HG03342 (cell line): ENCODE results near the gene ACAD8.
A peak's percentile ranks its signal among the peaks of the same experiment; 100 is the strongest.
"Not testable (repeated sequence)": the region's sequence is repeated elsewhere in the genome, so short reads cannot be mapped to it uniquely, and the experiment has no call there.

ENCODE experiments used
- ATAC-seq: cut with Tn5 transposase; IDR thresholded peaks from one replicate; pipeline ENCODE4 v1.9.1; 2021; ENCODE audit warnings: mild to moderate bottlenecking, moderate library complexity; ENCODE audit not compliant: unreplicated experiment

ACAD8 gene

DNA sequence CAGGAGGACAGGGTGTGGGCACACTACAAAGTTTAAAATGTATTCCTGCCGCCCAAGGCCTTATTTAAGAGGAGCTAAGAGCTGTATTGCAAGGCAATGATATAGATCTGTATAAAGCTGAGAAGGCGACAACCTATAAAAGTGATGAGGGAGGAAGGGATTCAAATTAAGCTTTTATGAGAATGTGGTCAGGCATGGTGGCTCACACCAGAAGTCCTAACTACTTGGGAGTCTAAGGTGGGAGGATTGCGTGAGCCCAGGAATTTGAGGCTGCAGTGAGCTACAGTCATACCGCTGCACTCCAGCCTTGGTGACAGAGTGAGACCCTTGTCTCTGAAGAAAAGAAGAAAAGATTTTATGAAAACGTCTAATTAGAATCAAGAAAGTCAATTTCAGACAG, 13.1 kb downstream of the ACAD8 start:
- no peak for ATAC-seq

DNA sequence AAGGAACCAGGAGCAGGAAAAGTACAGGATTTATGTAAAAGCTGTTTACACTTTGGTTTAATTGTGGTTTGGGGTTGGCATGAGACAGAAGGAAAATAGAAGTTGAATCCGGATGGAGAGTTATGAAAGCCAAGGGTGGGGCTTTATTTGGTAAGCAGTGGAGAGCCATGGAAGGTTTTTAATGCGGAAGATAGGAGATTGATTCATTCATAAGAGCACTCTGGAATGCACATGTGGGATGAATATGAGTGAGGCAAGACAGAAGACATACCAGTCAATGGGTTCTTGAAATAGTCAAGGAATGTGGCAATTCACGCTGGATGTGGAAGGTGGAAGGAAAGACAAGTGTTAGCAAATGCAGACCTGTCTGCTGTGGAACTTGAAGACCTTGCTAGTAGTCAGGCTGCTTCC, 13.5 kb downstream of the ACAD8 start:
- no peak for ATAC-seq

DNA sequence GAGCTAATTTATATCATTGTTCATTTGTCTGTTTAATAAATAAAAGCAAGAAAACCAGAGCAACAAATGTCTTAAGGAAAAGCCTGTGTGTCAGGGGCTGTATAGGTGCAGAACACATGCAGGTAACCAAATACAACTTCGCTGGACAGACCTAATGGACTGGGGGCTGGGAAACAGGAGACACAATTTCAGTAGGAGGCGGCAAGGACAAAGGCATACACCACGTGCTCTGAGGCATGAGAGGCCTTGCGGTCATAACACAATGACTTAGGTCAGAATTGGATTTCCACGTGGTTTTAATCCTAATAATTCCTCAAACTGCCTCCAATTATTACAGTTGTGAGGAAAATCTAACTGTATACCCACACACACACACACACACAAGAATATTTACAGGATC, 14.1 kb downstream of the ACAD8 start:
- no peak for ATAC-seq

DNA sequence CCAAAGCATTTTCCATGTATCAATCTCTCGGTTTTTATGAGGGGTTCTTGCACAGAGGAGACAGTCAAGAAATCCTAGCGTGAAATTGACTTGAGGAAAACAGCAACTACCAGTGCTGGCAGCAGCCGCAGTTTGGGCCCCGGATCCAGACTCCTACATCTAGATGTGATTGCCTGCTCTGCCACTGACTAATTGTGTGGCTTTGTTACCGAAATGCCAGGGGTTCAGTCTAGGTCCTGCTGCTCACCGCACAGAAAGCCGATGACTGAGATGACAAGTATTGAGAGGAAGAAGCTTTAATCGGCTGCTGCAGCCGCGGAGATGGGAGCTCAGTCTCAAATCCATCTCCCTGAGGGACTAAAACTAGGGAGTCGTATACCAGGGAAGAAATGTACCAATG, 14.6 kb downstream of the ACAD8 start:
- ATAC-seq, result no peak

DNA sequence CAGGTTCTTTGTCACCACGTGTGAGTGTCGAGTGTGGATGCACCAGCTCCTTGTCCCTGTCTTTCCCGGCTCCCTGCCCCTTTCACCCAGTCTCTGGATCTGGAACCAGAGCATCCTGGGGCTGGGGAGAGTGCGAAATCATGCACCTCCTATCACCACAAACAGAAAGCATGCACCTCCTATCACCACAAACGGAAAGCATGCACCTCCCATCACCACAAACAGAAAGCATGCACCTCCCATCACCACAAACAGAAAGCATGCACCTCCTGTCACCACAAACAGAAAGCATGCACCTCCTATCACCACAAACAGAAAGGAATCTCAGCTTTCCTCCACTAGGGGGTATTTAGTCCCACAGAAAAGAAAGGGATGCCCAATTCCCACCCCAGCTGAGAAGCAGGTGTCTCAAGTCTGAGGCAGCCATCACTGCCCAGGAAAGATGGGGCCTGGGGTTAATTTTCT, 16.9 kb downstream of the ACAD8 start:
- no peak for ATAC-seq

DNA sequence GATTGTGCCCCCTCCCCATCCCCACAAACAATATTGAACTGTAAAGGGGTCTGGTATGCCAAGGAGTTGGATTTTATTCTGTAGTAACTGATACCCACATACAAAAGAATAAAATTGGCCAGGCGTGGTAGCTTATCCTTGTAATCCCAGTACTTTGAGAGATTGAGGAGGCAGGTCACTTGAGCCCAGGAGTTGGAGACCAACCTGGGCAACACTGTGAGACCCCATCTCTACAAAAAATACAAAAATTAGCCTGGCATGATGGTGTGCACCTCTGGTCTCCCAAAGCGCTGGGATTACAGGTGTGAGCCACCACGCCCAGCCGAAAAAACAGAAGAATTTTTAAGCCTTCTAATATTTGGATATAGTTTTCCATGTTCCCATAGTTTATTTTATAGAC, 18.6 kb downstream of the ACAD8 start:
- ATAC-seq, result no peak

DNA sequence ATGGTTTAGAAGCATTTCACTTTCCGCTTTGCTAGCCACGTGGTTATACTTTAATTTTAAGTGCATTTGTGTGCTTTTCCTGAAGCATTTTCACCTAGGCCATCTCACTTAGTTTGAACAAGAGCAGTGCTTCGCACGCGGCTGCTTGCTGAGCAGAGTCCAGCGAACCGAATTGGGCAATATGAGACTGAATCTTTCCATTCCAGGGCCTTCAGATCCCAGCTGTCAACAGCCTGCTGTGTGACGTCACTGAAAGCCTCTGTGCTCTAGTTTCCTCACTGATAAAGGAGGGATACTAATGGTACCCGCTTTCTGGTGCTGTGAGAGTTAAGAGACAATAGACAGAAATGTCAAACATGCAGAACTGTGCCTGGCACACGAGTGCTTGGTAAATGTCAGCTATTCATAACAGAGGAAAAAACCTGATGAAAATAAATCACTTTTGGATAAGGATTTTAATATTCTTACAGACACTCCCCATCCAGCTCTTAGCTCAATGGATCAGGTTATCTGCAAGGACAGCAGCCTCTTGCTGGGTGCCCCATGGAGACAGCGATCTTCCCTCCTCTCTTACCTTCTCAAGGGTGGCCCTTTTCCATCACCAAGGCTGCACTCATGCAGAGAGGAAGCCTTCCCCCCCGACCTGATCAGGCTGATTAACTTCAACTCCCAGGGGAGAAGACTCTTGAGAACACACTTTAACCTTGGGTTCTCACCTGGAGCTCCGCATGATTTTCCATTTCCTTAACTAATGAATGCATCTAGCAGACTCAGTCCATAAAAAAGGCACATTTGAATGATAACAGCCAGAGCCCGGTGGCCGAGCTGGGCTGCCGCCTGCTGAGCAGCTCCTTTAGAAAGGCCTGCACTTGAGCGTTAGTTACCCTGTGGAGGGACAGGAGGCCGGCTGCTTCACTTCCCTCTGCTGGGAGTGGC, 19.3 kb downstream of the ACAD8 start:
- ATAC-seq, result no peak

DNA sequence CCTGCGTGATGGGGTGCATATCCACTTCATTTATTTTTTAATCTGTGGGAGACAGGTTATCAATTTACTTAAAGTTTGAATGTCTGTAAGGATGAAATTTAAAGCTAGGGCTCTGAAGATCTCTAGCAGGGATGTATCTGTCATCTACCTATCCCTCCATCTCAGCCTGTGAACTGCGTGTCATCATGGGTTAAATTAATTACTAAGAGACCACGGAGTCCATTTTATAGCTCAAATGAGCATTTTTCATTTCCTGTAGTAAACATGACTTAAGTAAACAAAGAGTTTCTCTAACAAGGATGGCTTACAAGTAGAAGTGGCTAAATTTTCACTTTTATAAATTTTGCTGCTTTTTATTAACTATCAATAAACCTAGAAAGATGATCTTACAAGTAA, 19.9 kb downstream of the ACAD8 start:
- ATAC-seq, result no peak

DNA sequence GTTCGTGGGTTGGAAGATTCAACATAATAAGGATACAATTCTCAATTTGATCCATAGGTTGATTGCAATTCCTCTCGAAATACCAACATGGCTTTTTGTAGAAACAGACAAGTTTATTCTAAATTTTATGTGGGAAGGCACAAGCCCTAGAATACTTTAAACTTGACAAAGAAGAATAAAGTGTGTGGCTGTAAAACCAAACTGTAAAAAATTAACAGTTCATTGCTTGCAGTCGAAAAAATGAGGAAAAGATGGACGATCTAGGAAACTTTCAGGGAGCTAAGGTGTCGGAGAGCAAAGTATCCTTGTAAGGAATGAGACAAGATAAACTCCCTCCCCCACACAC, 21.8 kb downstream of the ACAD8 start:
- ATAC-seq, result no peak

DNA sequence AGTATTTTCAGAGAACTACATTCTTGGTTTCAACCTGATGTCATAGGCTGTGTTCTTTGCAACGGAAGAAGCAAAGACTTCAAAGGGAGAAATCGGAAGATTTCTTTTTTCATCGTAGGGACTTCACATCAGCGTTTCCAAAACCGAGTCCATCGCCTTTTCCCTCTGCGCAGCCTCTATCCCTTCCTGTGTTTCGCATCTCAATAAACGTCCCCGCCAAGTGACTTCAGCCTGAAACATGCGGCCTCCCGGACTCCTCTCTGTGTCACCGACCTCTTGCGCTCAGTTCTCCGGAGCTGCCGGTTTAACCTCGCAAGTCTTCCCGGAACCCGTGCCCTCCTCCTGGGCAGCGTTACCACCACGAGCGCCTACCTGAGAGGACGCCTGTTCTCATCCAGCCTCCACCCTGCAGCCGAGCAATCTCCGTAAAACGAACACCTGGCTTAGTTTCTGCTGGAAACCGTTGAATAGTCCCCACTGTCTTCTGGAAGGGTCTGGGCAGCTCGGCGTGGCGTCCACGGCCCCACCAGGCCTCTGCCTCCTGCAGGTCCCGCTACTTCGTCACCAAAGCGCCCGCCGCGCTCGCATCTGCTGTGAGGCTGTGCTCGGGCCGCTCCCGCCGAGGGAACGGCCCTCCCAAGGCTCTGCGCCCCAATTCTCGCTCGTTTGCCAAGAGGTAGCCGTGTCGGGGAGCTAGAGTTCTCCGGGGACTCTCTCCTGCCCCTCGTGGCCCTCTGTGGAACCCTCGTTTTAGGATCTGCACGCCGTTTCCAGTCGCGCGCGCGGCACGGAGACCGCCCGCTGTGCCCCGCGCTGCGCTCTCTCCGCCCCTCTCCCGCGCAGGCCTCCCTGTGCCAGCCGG, 22.4 kb downstream of the ACAD8 start, which contains the start of gene GLB1L3:
Gene GLB1L3 (plus strand): TSS at position 846 of the 862 bp plus-strand sequence. CDS start 362 bp downstream, outside the sequence.
- peak; percentile 72 for ATAC-seq

DNA sequence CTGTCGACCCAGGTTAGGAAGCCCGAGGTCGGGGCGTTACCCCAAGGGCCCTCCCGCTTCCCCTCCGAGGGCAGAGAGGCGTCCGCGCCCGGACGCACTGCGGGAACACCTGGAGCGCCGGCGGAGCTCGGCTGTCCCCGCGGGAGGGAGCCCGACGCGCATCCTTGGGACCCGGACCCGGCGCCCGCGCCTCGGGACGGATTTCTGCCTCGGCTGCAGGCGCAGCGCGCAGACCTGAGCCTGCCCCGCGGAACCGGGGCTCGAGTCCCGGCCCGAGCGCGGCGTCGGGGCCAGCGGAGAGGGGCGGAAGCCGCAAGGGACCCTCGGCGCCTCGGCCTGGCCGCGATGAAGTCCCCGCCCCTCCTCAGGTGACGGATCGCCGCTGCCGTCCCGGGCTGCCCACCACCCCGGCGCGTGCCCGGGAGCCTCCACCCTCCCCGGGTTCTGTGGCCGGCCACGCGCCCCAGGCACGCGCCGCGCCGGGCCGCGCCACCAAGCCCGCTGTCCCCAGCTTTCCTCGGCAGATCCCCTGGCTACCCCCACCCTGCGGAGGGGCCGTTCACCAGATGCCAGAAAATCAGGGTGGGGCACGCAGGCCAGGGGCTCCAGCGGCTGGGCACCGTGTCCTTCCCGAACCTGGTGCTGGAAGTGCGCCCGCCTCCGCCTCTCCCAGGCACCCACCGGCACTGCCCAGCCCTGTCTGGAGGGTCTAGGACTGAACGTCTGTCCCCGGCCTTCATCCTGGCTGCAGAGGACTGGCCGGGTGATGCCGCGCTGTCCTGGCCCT, 23.2 kb downstream of the ACAD8 start:
- ATAC-seq, result peak; percentile 18

DNA sequence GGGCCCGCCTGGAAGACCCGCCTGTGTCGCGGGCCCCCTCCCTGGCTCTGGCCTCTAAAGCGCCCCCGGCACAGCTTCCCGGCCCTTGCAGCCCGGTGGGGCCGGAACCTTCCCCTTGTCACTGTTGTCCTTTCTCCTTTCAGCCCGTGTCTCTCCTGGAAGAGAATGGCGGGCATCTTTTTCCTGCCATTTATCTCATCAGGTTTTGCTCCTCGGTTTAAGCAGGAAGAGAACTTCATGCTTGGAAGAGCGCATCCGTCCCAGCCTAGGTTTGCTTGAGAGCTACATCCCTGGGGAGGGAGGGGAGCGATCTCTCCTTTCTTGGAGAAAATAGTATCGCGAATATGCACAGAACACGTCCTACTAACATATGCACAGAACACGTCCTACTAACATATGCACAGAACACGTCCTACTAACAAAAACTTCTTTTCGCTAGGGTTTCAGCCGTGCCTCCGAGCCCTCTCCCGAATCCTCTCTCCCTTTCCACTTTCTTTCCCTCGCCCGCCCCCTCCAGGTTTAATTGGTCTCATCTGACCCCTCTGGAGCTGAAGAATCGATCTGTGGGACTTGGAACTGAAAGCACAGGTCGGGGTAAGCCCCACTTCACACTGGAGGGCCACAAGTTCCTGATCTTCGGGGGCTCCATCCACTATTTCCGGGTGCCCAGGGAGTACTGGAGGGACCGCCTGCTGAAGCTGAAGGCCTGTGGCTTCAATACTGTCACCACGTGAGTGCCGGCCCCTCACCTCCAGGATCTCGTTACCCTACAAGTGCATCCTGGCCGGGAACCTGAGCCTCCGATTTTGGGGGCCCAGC, 24.0 kb downstream of the ACAD8 start:
- ATAC-seq, result no peak

DNA sequence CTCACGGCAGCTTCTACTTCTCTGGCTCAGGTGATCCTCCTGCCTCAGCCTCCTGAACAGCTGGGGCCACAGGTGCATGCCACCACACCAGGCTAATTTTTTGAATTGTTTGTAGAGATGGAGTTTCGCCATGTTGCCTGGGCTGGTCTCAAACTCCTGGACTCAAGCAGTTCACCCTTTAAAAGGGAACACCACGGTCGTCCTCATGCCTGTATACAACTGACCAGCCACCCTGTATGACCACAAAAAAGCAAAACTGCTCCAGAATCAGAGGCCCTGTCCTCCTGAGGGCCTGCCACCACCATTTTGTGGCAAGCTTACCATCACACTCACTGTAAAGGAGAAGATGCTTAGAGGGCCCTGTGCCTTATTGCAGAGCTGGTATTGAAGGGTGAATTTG, 25.0 kb downstream of the ACAD8 start:
- ATAC-seq, result no peak

DNA sequence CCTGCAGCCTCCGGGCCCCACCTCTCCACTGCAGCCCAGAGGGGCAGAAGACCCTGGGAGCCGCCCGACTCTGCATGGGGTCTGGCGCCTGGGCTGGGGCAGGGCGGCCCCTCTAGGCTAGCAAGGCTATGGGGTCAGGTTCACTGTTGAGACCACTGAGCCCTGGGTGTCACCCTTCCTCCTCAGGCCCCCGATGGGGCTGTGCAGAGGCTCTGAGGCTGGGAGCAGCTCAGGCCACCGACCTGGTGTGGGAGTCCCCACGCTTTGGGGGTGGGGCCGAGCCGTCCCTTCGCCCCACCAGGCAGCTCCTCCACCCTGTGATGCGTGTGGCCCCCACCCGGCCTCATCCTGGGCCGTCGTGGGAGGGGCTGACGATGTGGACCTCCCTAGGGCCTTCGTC, 28.3 kb downstream of the ACAD8 start:
- ATAC-seq, result not testable (repeated sequence)

DNA sequence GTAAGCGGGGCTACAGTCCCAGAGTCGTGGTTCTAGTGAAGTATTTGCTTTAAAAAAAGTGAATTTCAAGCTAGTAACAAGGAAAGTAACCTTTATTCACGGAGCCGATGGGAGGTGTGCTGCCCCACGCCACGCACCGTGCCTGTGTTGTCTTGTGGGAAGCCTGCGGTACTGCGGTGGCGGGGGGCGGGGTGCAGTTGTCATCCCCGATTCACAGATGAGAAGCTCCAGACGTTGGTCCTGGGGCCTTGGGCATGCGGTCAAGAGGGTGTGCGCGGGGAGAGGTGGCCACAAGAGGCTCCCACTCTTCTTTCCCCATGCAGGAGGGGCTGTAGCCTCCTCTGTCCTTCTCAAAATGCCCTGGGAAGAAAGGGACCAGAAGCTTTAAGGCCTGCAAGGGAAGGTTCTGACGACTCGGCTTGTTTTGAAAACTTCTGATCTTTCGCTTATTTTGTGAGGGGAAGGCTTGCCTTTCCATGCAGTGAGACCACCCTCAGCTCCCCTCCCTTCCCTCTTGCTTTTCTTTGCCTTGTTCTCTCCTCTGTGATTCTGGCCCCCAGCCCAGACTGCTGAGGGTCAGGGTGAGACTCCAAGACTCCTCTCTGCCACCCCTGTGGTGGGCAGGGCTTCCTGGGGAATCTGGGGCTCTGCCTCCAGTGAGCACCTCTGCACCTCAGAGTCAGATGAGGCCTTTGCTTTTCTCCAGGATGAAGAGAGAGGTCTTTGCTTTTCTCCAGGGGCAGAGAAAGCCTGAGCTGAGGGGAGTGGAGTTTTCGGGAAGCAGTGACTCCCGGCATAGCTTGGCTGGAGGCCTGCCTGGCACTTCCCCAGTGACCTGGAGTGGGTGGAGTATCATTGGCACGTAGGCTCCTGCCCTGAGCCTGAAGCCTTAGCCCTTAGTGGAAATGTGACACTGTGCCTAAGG, 29.0 kb downstream of the ACAD8 start:
- ATAC-seq, result no peak

DNA sequence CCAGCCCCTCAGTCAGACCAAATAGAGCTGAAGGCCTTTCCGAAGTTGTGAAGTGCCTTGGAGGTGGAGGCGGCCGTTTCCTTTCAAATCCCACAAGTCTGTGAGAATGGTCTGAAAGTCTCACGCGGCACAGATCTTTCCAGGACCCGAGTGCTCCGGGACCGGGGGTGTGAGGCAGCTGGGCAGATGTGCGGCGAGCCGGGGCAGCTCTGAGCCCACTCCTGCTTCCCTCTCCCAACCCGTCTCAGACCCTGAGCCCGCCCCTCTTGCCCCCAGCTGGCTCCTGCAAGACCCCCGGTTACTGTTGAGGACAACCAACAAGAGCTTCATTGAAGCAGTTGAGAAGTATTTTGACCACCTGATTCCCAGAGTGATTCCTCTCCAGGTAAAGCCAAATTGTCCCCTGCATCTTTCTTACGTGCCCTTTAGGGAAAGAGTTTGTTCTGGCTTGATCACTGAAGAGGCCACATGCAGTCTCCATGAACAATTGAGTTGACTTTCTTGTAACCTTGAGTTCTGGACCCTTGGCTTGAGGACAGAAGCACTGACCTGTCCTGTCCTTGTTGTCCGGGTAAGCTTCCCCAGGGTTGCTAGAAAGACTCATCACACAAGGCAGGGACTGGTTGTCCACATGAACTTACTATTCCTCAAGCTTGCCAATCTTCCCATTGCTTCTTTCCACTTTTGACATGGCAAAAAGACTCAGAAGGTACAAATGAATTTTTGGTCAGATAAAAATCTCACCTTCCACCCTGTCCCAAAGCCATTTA, 30.3 kb downstream of the ACAD8 start:
- no peak for ATAC-seq

DNA sequence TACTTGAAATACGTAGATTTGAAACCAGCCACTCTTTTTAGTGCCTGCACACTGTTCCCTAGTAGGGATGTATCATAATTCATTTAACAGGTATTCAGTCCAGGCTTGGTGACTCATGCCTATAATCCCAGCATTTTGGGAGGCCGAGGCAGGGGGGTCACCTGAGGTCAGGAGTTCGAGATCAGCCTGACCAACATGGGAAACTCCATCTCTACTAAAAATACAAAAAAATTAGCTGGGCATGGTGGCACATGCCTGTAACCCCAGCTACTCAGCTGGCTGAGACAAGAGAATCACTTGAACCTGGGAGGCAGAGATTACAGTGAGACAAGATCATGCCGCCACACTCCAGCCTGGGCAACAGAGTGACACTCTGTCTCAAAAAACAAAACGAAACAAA, 31.0 kb downstream of the ACAD8 start:
- not testable (repeated sequence) for ATAC-seq

DNA sequence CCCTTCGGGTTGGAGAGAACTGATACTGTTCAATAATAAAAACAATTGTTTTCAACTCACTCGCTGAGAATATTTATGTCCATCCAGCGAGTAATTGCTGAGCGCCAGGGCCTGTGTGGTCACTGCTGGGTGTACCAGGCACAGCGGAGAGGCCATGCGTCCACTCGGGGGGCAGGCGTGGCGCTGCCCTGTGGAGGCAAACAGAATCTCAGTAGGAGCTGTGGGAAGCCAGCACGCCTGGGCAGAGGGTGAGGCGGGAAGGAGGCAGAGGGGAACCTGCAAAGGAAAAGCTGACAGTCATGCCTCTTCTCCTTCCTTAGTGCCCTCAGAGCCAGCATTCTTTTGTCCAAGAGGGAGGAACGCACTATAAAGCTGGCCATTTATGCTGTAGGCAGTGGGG, 34.2 kb downstream of the ACAD8 start:
- ATAC-seq, result no peak
